HG02623 (cell line): ENCODE data around the gene CDKAL1.
"Not testable (repeated sequence)": the region's sequence is repeated elsewhere in the genome, so short reads cannot be mapped to it uniquely, and the experiment has no call there.

Source experiments
- ATAC-seq: cut with Tn5 transposase; IDR thresholded peaks from one replicate; pipeline ENCODE4 v1.9.1; 2021; ENCODE audit warnings: moderate library complexity; ENCODE audit not compliant: unreplicated experiment

The CDKAL1 gene

DNA sequence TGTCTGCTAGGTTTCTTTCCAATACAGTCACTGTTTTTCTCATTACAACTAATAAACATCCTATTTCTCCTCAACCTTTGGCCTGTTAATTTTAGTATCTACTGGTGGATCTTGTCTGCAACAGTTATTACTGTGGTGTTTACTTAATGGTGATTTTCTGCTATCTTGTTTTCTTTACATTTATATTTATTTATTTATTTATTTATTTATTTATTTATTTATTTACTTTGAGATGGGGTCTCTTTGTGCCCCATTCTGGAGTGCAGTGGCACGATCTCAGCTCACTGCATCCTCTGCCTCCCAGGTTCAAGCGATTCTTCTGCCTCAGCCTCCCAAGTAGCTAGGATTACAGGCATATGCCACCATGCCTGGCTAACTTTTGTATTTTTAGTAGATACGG lies 15.1 kb downstream of the CDKAL1 start:
- not testable (repeated sequence) for ATAC-seq

DNA sequence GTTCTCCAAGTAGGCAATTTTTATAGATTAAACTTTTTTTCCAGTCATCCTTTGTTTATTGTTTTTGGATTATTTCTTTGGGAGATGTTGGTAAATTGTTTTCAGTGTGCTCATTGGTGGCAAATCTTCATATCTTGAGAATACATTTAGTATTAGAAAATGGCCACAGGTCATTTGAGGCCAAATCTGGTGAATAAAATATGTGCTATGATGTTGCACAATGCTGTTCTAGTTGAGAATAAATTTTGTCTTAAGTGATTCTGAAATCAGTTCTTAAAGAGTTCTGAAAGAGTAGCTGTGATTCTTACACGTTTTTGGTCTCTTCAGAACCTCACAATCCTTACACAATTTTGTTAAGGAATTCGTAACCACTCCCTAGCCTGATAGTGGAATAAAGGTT lies 20.1 kb downstream of the CDKAL1 start:
- no peak for ATAC-seq

- ATAC-seq: no peak
Observed at GRCh38 chr6:20554817-20555216, 20.6 kb downstream of the CDKAL1 start.

GRCh38 chr6:20559924-20560551 lies 25.8 kb downstream of the CDKAL1 start:
- ATAC-seq: no peak

DNA sequence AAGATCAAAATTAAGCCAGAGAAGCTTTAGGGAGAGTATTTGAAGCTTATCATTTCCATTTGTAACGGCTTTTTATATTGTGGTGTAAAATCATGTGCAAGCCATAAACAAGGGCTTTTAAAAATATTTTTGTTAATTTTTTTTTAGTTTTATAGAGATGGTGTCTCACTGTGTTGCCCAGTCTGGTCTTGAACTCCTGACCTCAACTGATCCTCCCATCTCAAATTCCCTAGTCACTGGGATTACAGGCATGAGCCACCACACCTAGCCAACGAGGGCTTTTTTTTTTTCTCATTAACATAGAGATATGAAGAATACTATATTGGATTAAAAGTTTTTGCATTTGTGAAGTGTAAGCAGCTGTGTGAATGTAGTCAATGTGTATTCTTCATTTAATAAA lies 29.1 kb downstream of the CDKAL1 start:
- no peak for ATAC-seq

GRCh38 chr6:20564269-20564668 lies 30.0 kb downstream of the CDKAL1 start:
- ATAC-seq: no peak

DNA sequence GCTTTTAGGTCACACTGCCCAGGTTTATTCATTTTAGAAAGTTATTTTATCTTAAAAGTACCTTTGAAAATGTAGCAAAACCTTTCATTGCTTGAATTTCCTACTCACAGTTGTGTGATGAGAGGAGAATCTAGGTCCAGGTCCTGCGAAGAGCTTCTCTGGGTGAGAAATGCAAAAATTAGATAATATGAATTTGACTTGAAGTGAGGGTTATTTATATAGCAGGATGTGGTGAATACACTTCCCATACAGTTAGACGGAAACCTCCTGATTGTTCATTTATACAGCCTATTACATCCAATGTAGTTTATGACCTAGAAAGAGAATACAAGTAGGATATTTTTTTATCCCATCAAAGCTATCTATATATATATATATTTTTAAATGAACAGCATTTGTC lies 30.5 kb downstream of the CDKAL1 start:
- peak; percentile 70 for ATAC-seq

DNA sequence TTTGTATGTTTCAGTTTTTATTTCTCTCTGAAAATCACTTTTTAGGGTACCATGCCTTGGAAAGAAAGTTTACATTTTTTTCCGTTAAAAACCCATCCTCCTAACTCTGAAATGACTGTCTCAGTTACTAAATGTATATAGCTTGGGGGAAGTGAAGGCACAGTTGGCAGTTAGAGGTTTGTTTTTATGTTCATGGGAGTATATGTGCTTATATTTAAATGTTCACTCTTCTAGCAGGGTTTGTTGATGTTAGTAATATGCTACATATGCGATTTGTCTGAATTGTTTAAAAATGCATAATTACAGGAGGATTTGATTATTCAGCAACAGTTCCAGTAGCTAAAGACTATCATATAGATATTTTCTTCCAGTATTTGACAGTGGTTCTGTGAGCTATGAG lies 31.1 kb downstream of the CDKAL1 start:
- ATAC-seq: peak; percentile 48

DNA sequence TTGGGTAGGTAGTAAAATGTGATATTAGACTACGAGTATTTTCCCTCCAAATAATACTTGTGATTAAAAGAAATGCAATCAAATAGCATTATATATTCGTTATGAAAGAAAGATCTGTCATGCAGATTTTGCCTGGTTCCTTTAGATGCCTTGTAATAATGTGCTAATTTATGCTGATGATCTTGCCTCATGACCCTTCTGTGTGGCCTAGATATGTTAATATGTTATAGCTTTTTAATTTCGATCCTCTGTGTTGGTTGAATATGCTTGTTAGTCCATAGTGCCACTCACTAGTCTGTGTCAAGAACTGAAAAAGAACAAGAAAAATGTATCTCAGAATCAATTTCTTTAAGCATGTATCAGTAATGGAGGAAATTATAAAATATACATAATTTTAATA lies 31.9 kb downstream of the CDKAL1 start:
- no peak for ATAC-seq

- ATAC-seq: no peak
Observed at GRCh38 chr6:20569000-20569610, 34.8 kb downstream of the CDKAL1 start.

GRCh38 chr6:20571261-20571660 lies 37.0 kb downstream of the CDKAL1 start:
- ATAC-seq: no peak

DNA sequence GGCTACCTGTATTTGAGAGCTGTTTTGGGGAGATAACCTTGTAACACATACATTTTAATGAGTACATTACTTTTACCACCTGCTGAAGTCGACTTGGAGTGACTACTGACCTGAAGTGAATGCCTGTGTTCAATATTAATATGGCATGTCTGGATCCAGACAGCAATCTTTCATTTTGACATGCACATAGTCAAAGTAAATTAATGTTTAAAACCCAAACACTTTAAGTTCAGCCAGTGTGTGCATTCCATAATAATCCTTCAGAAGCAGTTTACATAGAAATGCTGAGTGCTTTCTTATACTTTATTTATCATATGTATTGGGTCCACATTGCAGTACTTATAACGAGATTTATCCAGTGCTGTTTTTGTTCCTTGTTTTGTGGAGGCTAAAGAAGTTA lies 38.0 kb downstream of the CDKAL1 start:
- no peak for ATAC-seq

GRCh38 chr6:20572940-20573339 lies 38.7 kb downstream of the CDKAL1 start:
- no peak for ATAC-seq

GRCh38 chr6:20574355-20574754 lies 40.1 kb downstream of the CDKAL1 start:
- ATAC-seq: no peak

DNA sequence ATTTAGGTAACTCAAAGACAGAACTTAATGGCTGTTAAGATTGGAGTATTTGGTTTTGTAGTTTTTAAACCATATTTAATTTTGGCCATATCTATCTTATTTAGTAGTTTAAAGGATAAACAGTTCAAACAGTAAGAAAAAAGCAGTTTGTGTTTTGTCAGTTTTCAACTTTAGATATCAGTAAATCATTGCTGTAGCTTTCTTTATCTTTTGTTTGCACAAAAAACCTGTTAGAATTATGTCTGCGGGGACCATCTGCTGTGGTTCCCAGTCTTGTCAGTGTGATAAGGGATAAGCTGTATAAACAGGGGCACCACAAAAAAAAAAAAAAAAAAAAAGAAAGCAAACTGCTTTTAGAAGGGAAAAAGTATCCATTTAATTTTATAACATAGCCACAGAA lies 40.9 kb downstream of the CDKAL1 start:
- no peak for ATAC-seq

DNA sequence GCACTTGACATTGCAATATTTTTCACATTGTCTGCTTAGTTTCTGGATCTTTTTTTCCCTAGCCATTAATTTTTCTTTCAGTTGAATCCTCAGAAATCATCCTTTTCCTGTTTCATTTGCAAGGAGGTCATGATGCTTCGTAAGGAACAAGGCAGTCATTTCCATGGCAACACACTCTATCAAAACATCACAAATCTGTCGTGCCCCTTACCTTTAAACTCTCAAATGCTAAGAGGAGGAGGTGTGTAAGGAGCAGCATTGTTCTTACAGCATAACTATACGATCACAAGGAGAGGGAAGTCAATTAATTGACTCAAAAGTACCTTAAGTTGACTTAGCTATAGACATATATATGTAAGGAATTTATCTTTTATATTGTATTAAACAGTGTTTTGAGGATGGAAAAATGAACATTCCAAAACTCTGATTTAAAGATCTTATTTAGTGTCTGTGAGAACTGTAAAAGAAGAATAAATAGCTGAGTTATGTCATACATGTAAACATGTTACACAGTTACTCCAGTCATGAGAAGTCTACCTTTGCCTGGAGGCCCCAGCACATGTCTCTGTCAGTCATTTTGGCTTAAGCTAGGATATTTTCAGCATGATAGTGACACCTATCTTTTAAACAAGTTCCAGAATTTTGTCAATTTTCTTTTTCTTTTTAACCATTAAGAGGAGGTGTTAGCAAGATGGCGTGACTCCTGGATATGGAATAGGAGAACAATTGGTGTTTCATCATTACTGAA lies 41.6 kb downstream of the CDKAL1 start:
- no peak for ATAC-seq

- ATAC-seq: no peak
Observed at GRCh38 chr6:20577173-20577688, 43.0 kb downstream of the CDKAL1 start.

DNA sequence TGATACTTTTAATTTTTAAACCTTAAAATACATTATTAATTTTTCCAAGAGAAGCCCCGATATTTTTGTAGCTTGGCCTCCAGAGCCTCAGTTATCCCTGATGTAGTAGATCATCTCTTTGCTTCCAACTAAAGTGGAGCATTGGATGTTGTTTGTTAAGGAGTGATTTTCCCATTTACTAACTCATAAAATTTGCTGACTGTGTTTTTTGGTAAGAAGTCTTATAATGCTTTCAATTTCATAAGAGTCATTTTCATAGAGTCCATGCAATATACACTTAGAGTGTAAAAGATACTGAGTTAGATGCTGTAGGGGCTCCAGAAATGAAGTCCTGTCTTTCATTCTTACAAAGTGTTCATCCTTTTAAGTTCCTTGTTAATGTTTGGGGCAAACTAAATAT lies 46.8 kb downstream of the CDKAL1 start:
- ATAC-seq: no peak

GRCh38 chr6:20582586-20583443 lies 48.6 kb downstream of the CDKAL1 start:
- ATAC-seq: no peak

GRCh38 chr6:20583444-20583800 lies 49.2 kb downstream of the CDKAL1 start:
- ATAC-seq: no peak

DNA sequence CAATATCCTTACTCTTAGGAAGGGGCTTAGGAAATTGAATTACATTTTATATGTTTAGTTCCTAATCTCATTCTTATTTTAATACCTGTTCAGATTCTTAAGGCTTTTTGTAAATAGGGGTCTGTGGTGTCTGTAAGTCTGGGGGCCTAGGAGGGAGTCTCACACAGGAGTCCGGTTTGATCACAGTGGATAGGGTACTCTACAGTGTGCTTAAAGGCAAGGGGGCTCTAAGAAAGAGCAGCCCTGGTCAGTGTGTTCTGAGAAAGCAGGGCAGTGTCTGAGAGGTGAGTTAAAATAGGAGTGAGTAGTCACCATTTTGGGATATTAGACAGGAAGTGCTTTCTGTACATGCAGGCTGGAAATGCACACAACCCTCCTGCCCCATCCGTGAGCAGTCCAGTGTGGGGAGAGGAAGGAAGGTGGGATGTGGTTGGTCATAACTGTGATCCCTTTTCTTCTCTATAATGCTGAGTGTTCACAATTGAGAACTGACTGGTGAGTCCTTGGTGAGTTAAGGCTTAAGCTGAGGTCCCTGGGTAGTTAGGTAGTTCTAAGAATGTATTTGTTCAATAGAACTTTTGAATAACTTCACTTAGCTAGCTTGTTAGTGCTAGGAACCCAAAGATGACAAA lies 50.0 kb downstream of the CDKAL1 start:
- no peak for ATAC-seq
